HepG2 (cell line): ENCODE measurements around the gene UTP15. TPM values are rescaled to one million over a fixed set of nuclear protein-coding genes. Genes with fewer than 3 reads are reported as not detected.
A peak's percentile ranks its signal among the peaks of the same experiment; 100 is the strongest.

Source experiments
- BHLHE40 ChIP-seq: IDR thresholded peaks from 2 replicates; pipeline ENCODE4 v1.6.1; 2011; ENCODE audit warnings: low read length, improper control_type of control experiment
- BRD4 ChIP-seq: sonication (generic); formaldehyde crosslinking; IDR thresholded peaks from 2 replicates; pipeline ENCODE4 v1.4.0; 2020; ENCODE audit warnings: missing genetic modification reagents
- CC2D1A ChIP-seq: sonication (generic); formaldehyde crosslinking; IDR thresholded peaks from 2 replicates; pipeline ENCODE4 v1.8.1; 2023; ENCODE audit warnings: mild to moderate bottlenecking, missing genetic modification reagents
- HDAC6 ChIP-seq: fragments of 200-600 bp; sonication (generic); IDR thresholded peaks from 2 replicates; pipeline ENCODE4 v1.7.0; 2017; ENCODE audit warnings: mild to moderate bottlenecking, antibody characterized with exemption, low read length, low read depth
- KLF12 ChIP-seq: sonication (generic); formaldehyde crosslinking; IDR thresholded peaks from 2 replicates; pipeline ENCODE4 v1.4.0; 2020; ENCODE audit warnings: missing genetic modification reagents, borderline replicate concordance
- MED8 ChIP-seq: sonication (generic); formaldehyde crosslinking; IDR thresholded peaks from 2 replicates; pipeline ENCODE4 v1.8.1; 2023; ENCODE audit warnings: mild to moderate bottlenecking, missing genetic modification reagents; ENCODE audit not compliant: insufficient replicate concordance
- NFKB2 ChIP-seq: sonication (generic); formaldehyde crosslinking; IDR thresholded peaks from 2 replicates; pipeline ENCODE4 v1.4.0; 2020; ENCODE audit warnings: missing genetic modification reagents, borderline replicate concordance
- NFYB ChIP-seq: sonication (generic); formaldehyde crosslinking; IDR thresholded peaks from 2 replicates; pipeline ENCODE4 v1.4.0; 2020; ENCODE audit warnings: missing genetic modification reagents
- RCOR2 ChIP-seq: IDR thresholded peaks from 2 replicates; pipeline ENCODE4 v1.6.1; 2016; ENCODE audit warnings: missing biosample characterization, missing genetic modification reagents
- RFX3 ChIP-seq: IDR thresholded peaks from 2 replicates; pipeline ENCODE4 v1.6.1; 2016; ENCODE audit warnings: missing biosample characterization, missing genetic modification reagents
- RFXAP ChIP-seq: sonication (generic); formaldehyde crosslinking; IDR thresholded peaks from 2 replicates; pipeline ENCODE4 v1.4.0; 2020; ENCODE audit warnings: missing genetic modification reagents, borderline replicate concordance
- SAP130 ChIP-seq: IDR thresholded peaks from 2 replicates; pipeline ENCODE4 v1.6.1; 2016; ENCODE audit warnings: low read depth
- ZNF547 ChIP-seq: sonication (generic); formaldehyde crosslinking; IDR thresholded peaks from 2 replicates; pipeline ENCODE4 v1.5.1; 2020; ENCODE audit warnings: mild to moderate bottlenecking, missing genetic modification reagents
- ZNF619 ChIP-seq: sonication (generic); formaldehyde crosslinking; IDR thresholded peaks from 2 replicates; pipeline ENCODE4 v1.4.0; 2020; ENCODE audit warnings: mild to moderate bottlenecking, missing genetic modification reagents
- ZNF83 ChIP-seq: sonication (generic); formaldehyde crosslinking; IDR thresholded peaks from 2 replicates; pipeline ENCODE4 v1.4.0; 2020; ENCODE audit warnings: missing genetic modification reagents, mild to moderate bottlenecking, borderline replicate concordance
- ZSCAN30 ChIP-seq: sonication (generic); formaldehyde crosslinking; IDR thresholded peaks from 2 replicates; pipeline ENCODE4 v1.5.0; 2020; ENCODE audit warnings: mild to moderate bottlenecking, missing genetic modification reagents
- ZSCAN9 ChIP-seq: IDR thresholded peaks from 2 replicates; pipeline ENCODE4 v1.6.1; 2016; ENCODE audit warnings: borderline replicate concordance
- polyA plus RNA-seq, 8 experiments: library from polyadenylated mRNA; depleted of rRNA in 3 of 8; stranded (reverse) in 7 of 8; unstranded in 1 of 8; fragments of >200 nt; fragmentation: Illumina TruSeq in 4 of 8; extraction: Trizol in 4 of 8; gene quantifications; 2 replicates each; pipeline versions ENCODE4 v1.2.1 to v1.2.3, GENCODE V29; 2011 to 2016; ENCODE audit warnings: low read depth in 4 of 8, missing spikeins in 1 of 8, mixed read lengths in 1 of 8; ENCODE audit not compliant: insufficient read depth in 1 of 8
- total RNA-seq, 5 experiments: library from RNA; depleted of rRNA; stranded (reverse); fragments of >200 nt; fragmentation: Illumina TruSeq; extraction: Trizol; gene quantifications; 2 replicates each; pipeline ENCODE4 v1.2.3, GENCODE V29; 2016; ENCODE audit warnings: low read depth in 1 of 5
- TF ChIP-seq, protein P1 (sequence below): sonication (generic); formaldehyde crosslinking; IDR thresholded peaks from 2 replicates; pipeline ENCODE4 v1.4.0; 2020; ENCODE audit warnings: missing genetic modification reagents, borderline replicate concordance
- TF ChIP-seq, protein P2 (sequence below): sonication (generic); formaldehyde crosslinking; IDR thresholded peaks from 2 replicates; pipeline ENCODE4 v1.5.0; 2020; ENCODE audit warnings: mild to moderate bottlenecking, missing genetic modification reagents
- TF ChIP-seq, protein P3 (sequence below): sonication (generic); formaldehyde crosslinking; IDR thresholded peaks from 2 replicates; pipeline ENCODE4 v1.8.0; 2023; ENCODE audit warnings: mild to moderate bottlenecking, missing genetic modification reagents
- TF ChIP-seq, protein P4 (sequence below), 2 experiments: fragments of 450-650 bp in 1 of 2; sonication (generic) in 1 of 2; formaldehyde crosslinking; IDR thresholded peaks; 2 replicates each; pipeline versions ENCODE4 v1.5.0 to v1.8.0; 2020 to 2022; ENCODE audit warnings: mild to moderate bottlenecking in 1 of 2, missing genetic modification reagents in 1 of 2

The UTP15 gene
- total and polyA plus RNA-seq, 2 of the 13 experiments (the other 11 are each of a cell fraction or from before 2014, with no cell fraction given), result 7.3 to 35.8 TPM

DNA sequence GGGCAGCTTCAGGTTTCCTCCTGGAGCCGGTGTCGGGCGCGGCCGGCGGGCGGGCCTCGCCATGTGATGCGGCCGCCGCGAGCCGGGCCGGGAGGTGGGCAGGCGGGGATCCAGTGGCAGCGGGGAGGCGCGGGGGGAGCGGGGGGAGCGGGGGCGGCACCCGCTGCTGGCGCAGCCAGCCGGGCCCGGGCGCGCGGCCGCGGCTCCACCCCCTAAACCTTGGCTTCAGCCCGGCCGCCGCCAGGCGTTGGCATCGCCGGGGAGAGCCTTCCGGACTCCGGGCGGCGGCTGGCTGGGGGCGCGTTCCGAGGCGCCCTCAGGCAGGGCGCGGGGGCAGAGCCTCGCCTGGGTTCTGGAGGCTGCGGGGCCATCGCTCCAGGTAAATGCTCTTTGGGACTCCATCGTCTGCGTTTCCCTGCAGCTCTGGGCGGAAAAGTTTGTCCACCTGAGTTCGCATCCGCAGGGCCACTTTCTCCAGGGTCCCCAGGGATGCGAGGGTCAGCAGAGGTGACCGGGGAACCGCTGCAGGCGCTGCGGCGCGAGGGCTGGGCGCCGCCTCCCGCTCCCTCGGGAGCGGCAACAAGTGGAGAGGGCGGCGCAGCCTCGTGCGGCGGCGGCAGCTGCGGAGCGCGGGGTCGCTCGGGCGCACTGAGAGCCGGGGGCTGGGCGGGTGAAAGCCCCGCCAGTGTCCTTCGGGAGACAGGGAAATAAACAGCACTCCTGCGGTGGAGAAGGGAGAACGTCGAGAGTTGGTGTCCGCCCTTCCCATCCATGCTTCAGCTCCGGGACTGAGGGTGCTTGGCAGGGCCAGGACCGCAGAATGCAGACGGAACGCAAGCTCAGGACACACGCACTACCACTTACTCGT, 60.6 kb downstream of the UTP15 start, which contains the start of gene ARHGEF28 (continued):
- no peak for TF ChIP-seq CC2D1A (CRISPR knock-in tag)
- TF ChIP-seq NFYB (CRISPR knock-in tag), result no peak
- no peak for TF ChIP-seq HDAC6
- TF ChIP-seq, protein P1, sequence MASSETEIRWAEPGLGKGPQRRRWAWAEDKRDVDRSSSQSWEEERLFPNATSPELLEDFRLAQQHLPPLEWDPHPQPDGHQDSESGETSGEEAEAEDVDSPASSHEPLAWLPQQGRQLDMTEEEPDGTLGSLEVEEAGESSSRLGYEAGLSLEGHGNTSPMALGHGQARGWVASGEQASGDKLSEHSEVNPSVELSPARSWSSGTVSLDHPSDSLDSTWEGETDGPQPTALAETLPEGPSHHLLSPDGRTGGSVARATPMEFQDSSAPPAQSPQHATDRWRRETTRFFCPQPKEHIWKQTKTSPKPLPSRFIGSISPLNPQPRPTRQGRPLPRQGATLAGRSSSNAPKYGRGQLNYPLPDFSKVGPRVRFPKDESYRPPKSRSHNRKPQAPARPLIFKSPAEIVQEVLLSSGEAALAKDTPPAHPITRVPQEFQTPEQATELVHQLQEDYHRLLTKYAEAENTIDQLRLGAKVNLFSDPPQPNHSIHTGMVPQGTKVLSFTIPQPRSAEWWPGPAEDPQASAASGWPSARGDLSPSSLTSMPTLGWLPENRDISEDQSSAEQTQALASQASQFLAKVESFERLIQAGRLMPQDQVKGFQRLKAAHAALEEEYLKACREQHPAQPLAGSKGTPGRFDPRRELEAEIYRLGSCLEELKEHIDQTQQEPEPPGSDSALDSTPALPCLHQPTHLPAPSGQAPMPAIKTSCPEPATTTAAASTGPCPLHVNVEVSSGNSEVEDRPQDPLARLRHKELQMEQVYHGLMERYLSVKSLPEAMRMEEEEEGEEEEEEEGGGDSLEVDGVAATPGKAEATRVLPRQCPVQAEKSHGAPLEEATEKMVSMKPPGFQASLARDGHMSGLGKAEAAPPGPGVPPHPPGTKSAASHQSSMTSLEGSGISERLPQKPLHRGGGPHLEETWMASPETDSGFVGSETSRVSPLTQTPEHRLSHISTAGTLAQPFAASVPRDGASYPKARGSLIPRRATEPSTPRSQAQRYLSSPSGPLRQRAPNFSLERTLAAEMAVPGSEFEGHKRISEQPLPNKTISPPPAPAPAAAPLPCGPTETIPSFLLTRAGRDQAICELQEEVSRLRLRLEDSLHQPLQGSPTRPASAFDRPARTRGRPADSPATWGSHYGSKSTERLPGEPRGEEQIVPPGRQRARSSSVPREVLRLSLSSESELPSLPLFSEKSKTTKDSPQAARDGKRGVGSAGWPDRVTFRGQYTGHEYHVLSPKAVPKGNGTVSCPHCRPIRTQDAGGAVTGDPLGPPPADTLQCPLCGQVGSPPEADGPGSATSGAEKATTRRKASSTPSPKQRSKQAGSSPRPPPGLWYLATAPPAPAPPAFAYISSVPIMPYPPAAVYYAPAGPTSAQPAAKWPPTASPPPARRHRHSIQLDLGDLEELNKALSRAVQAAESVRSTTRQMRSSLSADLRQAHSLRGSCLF (CRISPR knock-in tag), result no peak
- TF ChIP-seq KLF12 (CRISPR knock-in tag), result no peak
- TF ChIP-seq RCOR2 (CRISPR knock-in tag), result no peak
- TF ChIP-seq BRD4 (CRISPR knock-in tag), result no peak
- peak; percentile 66 for TF ChIP-seq SAP130
- TF ChIP-seq, protein P2, sequence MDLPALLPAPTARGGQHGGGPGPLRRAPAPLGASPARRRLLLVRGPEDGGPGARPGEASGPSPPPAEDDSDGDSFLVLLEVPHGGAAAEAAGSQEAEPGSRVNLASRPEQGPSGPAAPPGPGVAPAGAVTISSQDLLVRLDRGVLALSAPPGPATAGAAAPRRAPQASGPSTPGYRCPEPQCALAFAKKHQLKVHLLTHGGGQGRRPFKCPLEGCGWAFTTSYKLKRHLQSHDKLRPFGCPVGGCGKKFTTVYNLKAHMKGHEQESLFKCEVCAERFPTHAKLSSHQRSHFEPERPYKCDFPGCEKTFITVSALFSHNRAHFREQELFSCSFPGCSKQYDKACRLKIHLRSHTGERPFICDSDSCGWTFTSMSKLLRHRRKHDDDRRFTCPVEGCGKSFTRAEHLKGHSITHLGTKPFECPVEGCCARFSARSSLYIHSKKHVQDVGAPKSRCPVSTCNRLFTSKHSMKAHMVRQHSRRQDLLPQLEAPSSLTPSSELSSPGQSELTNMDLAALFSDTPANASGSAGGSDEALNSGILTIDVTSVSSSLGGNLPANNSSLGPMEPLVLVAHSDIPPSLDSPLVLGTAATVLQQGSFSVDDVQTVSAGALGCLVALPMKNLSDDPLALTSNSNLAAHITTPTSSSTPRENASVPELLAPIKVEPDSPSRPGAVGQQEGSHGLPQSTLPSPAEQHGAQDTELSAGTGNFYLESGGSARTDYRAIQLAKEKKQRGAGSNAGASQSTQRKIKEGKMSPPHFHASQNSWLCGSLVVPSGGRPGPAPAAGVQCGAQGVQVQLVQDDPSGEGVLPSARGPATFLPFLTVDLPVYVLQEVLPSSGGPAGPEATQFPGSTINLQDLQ (CRISPR knock-in tag), result no peak
- no peak for TF ChIP-seq ZNF619 (CRISPR knock-in tag)
- TF ChIP-seq ZSCAN9, result no peak
- no peak for TF ChIP-seq ZSCAN30 (CRISPR knock-in tag)
- TF ChIP-seq, protein P3, sequence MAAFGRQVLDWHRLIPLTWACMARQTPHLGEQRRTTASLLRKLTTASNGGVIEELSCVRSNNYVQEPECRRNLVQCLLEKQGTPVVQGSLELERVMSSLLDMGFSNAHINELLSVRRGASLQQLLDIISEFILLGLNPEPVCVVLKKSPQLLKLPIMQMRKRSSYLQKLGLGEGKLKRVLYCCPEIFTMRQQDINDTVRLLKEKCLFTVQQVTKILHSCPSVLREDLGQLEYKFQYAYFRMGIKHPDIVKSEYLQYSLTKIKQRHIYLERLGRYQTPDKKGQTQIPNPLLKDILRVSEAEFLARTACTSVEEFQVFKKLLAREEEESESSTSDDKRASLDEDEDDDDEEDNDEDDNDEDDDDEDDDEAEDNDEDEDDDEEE, result peak; percentile 59; the same call in 1 of the 2 replicates
- TF ChIP-seq ZNF547 (CRISPR knock-in tag), result peak; percentile 41; the same call in 1 of the 2 replicates
- TF ChIP-seq NFKB2, result no peak
- TF ChIP-seq, protein P4, sequence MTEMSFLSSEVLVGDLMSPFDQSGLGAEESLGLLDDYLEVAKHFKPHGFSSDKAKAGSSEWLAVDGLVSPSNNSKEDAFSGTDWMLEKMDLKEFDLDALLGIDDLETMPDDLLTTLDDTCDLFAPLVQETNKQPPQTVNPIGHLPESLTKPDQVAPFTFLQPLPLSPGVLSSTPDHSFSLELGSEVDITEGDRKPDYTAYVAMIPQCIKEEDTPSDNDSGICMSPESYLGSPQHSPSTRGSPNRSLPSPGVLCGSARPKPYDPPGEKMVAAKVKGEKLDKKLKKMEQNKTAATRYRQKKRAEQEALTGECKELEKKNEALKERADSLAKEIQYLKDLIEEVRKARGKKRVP (CRISPR knock-in tag; IDR thresholded peaks at IDR 0.05), result no peak
- no peak for TF ChIP-seq BHLHE40
- TF ChIP-seq RFXAP, result no peak
- TF ChIP-seq RFX3 (CRISPR knock-in tag), result no peak
- TF ChIP-seq MED8 (CRISPR knock-in tag), result no peak
- TF ChIP-seq ZNF83 (CRISPR knock-in tag), result no peak
